Lower leg skin (tissue), 3 donors: ENCODE results near the gene TSTD1.
"Not testable (repeated sequence)": the region's sequence is repeated elsewhere in the genome, so short reads cannot be mapped to it uniquely, and the experiment has no call there.

Experiments
- CTCF ChIP-seq, 3 donors: fragments of 450-650 bp; IDR thresholded peaks; one replicate each; pipeline ENCODE4 v1.5.1; 2016; ENCODE audit warnings: antibody characterized with exemption in 3 of 3, mild to moderate bottlenecking in 3 of 3, moderate library complexity in 2 of 3
- POLR2A ChIP-seq, 2 donors: fragments of 450-650 bp; IDR thresholded peaks; one replicate each; pipeline ENCODE4 v1.6.1; 2016 to 2017; ENCODE audit warnings: antibody characterized with exemption in 2 of 2, mild to moderate bottlenecking in 1 of 2, moderate library complexity in 1 of 2

- TF ChIP-seq CTCF, POLR2A (IDR thresholded peaks at IDR 0.05): not testable (repeated sequence)
Measured at GRCh38 chr1:161029466-161029865, 9.3 kb downstream of the TSTD1 start.
